HEK293 (cell line): ENCODE measurements around the gene PARP15.

ENCODE experiments used
- OSR2 ChIP-seq: fragments of 450-650 bp; formaldehyde crosslinking; IDR thresholded peaks from 2 replicates; pipeline ENCODE4 v1.5.1; 2016; ENCODE audit warnings: missing biosample characterization, missing genetic modification characterization
- SETDB1 ChIP-seq: IDR thresholded peaks from one replicate; pipeline ENCODE4 v1.6.1; 2017; ENCODE audit warnings: mild to moderate bottlenecking, low read length, moderate library complexity, mixed read lengths; ENCODE audit not compliant: insufficient read length
- ZNF2 ChIP-seq: fragments of 450-650 bp; formaldehyde crosslinking; IDR thresholded peaks from 2 replicates; pipeline ENCODE4 v1.5.1; 2016; ENCODE audit warnings: missing biosample characterization, missing genetic modification characterization
- ZSCAN23 ChIP-seq: fragments of 450-650 bp; formaldehyde crosslinking; IDR thresholded peaks from 2 replicates; pipeline ENCODE4 v1.5.1; 2016; ENCODE audit warnings: missing biosample characterization, missing genetic modification characterization
- TF ChIP-seq, protein P1 (sequence below): fragments of 450-650 bp; formaldehyde crosslinking; IDR thresholded peaks from 2 replicates; pipeline ENCODE4 v1.5.1; 2016; ENCODE audit warnings: missing biosample characterization, missing genetic modification characterization

DNA sequence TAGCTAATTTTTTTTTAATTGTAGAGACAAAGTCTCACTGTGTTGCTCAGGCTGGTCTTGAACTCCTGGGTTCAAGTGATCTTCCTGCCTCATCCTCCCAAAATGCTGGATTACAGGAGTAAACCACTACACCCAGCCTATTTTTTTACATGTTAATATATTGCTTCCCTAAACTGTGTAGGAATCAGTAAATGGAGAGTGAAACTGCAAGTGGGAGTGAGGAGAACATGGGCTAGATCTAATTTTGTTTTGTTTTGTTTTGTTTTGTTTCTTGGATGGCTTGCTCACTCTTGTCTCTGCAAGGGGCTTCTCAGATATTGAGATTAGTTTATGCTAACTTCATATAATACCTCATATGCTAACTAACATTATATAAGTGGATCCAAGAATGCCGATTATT lies 31.5 kb downstream of the PARP15 start:
- TF ChIP-seq, protein P1, sequence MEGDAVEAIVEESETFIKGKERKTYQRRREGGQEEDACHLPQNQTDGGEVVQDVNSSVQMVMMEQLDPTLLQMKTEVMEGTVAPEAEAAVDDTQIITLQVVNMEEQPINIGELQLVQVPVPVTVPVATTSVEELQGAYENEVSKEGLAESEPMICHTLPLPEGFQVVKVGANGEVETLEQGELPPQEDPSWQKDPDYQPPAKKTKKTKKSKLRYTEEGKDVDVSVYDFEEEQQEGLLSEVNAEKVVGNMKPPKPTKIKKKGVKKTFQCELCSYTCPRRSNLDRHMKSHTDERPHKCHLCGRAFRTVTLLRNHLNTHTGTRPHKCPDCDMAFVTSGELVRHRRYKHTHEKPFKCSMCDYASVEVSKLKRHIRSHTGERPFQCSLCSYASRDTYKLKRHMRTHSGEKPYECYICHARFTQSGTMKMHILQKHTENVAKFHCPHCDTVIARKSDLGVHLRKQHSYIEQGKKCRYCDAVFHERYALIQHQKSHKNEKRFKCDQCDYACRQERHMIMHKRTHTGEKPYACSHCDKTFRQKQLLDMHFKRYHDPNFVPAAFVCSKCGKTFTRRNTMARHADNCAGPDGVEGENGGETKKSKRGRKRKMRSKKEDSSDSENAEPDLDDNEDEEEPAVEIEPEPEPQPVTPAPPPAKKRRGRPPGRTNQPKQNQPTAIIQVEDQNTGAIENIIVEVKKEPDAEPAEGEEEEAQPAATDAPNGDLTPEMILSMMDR (tag by site-specific recombination): no peak
- no peak for TF ChIP-seq OSR2 (tag by site-specific recombination)
- TF ChIP-seq ZNF2: no peak
- no peak for TF ChIP-seq ZSCAN23 (tag by site-specific recombination)
- no peak for TF ChIP-seq SETDB1
